DMS 273 treated with DMSO at 0.1 percent for 48 hours (cell line): ENCODE data around the gene AMDHD2.
"Not testable (repeated sequence)": the region's sequence is repeated elsewhere in the genome, so short reads cannot be mapped to it uniquely, and the experiment has no call there.

ENCODE experiments used
- DNase-seq: peaks from one replicate; lab custom pipeline; 2025; lab: John Stamatoyannopoulos, UW

Gene AMDHD2

GRCh38 chr16:2580143-2580542 lies 60.0 kb downstream of the AMDHD2 start:
- not testable (repeated sequence) for DNase-seq

- DNase-seq, result not testable (repeated sequence)
Observed at GRCh38 chr16:2580818-2581217, 60.6 kb downstream of the AMDHD2 start.
